ENCODE results near the gene NPC1. TPM values are rescaled to one million over a fixed set of nuclear protein-coding genes. Genes with fewer than 3 reads are reported as not detected.
A peak's percentile ranks its signal among the peaks of the same experiment; 100 is the strongest.

Gene NPC1
- polyA plus RNA-seq, 1 donor from 2014 or later: 10.7 TPM

- Mint-ChIP-seq H3K9me3 (no peaks in the 10 kb centered on the region), H3K36me3 (peaks cover 14% of the 10 kb centered on the region), H3K4me3 (no peak overlapping the region), H3K27me3 (no peaks in the 10 kb centered on the region), H3K27ac (no peak overlapping the region), H3K4me1 (no peaks in the 10 kb centered on the region)
These were observed 32.4 kb downstream of the NPC1 start for GRCh38 chr18:23553887-23554286.

GRCh38 chr18:23552505-23552904, 33.8 kb downstream of the NPC1 start:
- peaks cover 12% of the 10 kb centered on the region for H3K36me3 Mint-ChIP-seq
- H3K4me1 Mint-ChIP-seq: no peaks in the 10 kb centered on the region
- H3K4me3 Mint-ChIP-seq: no peak overlapping the region
- no peaks in the 10 kb centered on the region for H3K27me3 Mint-ChIP-seq
- H3K9me3 Mint-ChIP-seq: no peaks in the 10 kb centered on the region
- peak overlapping the region in 1 of 3 donors; percentile 31 for H3K27ac Mint-ChIP-seq

- H3K9me3 Mint-ChIP-seq: no peaks in the 10 kb centered on the region
- peak overlapping the region in 2 of 3 donors; percentile 31 to 53 for H3K27ac Mint-ChIP-seq
- peaks cover 14% of the 10 kb centered on the region for H3K36me3 Mint-ChIP-seq
- no peaks in the 10 kb centered on the region for H3K27me3 Mint-ChIP-seq
- H3K4me1 Mint-ChIP-seq: no peaks in the 10 kb centered on the region
- no peak overlapping the region for H3K4me3 Mint-ChIP-seq
These were observed 34.3 kb downstream of the NPC1 start for GRCh38 chr18:23551978-23552377.

- H3K27ac Mint-ChIP-seq: no peak overlapping the region
These were observed 35.4 kb downstream of the NPC1 start for GRCh38 chr18:23550898-23551297.

GRCh38 chr18:23548719-23549118, 37.6 kb downstream of the NPC1 start:
- H3K36me3 Mint-ChIP-seq: peaks cover 10% of the 10 kb centered on the region
- no peaks in the 10 kb centered on the region for H3K27me3 Mint-ChIP-seq
- no peaks in the 10 kb centered on the region for H3K9me3 Mint-ChIP-seq
- no peaks in the 10 kb centered on the region for H3K4me1 Mint-ChIP-seq
- no peak overlapping the region for H3K4me3 Mint-ChIP-seq
- no peak overlapping the region for H3K27ac Mint-ChIP-seq

More at GRCh38 chr18:23550898-23551297, 35.4 kb downstream of the NPC1 start:
- Mint-ChIP-seq H3K9me3 (no peaks in the 10 kb centered on the region), H3K4me1 (no peaks in the 10 kb centered on the region), H3K27me3 (no peaks in the 10 kb centered on the region), H3K36me3 (peaks cover 14% of the 10 kb centered on the region), H3K4me3 (no peak overlapping the region)

- H3K27me3 Mint-ChIP-seq: no peaks in the 10 kb centered on the region
- no peaks in the 10 kb centered on the region for H3K9me3 Mint-ChIP-seq
- H3K36me3 Mint-ChIP-seq: peaks cover 10% of the 10 kb centered on the region
- no peak overlapping the region for H3K4me3 Mint-ChIP-seq
- no peaks in the 10 kb centered on the region for H3K4me1 Mint-ChIP-seq
- H3K27ac Mint-ChIP-seq: no peak overlapping the region
These were observed 38.0 kb downstream of the NPC1 start for GRCh38 chr18:23548275-23548674.

- Mint-ChIP-seq H3K27me3 (no peaks in the 10 kb centered on the region), H3K4me1 (no peaks in the 10 kb centered on the region), H3K9me3 (no peaks in the 10 kb centered on the region), H3K36me3 (peaks cover 10% of the 10 kb centered on the region), H3K4me3 (no peak overlapping the region), H3K27ac (no peak overlapping the region)
These were observed 38.5 kb downstream of the NPC1 start for GRCh38 chr18:23547846-23548245.

- Mint-ChIP-seq H3K27ac (no peak overlapping the region), H3K27me3 (no peaks in the 10 kb centered on the region)
These were observed 39.0 kb downstream of the NPC1 start for GRCh38 chr18:23547306-23547705.

GRCh38 chr18:23545247-23545789, 41.0 kb downstream of the NPC1 start:
- peaks cover 5% of the 10 kb centered on the region for H3K36me3 Mint-ChIP-seq
- H3K27ac Mint-ChIP-seq: no peak overlapping the region
- H3K4me1 Mint-ChIP-seq: peaks cover 13 to 18% (median 13%) of the 10 kb centered on the region in 3 donors
- no peaks in the 10 kb centered on the region for H3K9me3 Mint-ChIP-seq
- H3K27me3 Mint-ChIP-seq: no peaks in the 10 kb centered on the region
- H3K4me3 Mint-ChIP-seq: no peak overlapping the region

More at GRCh38 chr18:23547306-23547705, 39.0 kb downstream of the NPC1 start:
- peaks cover 6% of the 10 kb centered on the region for H3K36me3 Mint-ChIP-seq
- no peaks in the 10 kb centered on the region for H3K9me3 Mint-ChIP-seq
- H3K4me3 Mint-ChIP-seq: no peak overlapping the region
- H3K4me1 Mint-ChIP-seq: peaks cover 0 to 5% (median 5%) of the 10 kb centered on the region in 3 donors

GRCh38 chr18:23542461-23542860, 43.8 kb downstream of the NPC1 start:
- Mint-ChIP-seq H3K27ac (no peak overlapping the region), H3K4me3 (peak overlapping the region in 1 of 4 donors; percentile 5), H3K4me1 (peaks cover 28 to 35% (median 28%) of the 10 kb centered on the region in 3 donors), H3K9me3 (no peaks in the 10 kb centered on the region), H3K36me3 (peaks cover 5% of the 10 kb centered on the region), H3K27me3 (no peaks in the 10 kb centered on the region)

GRCh38 chr18:23541349-23542093, 44.8 kb downstream of the NPC1 start:
- peak overlapping the region in 1 of 4 donors; percentile 21 for H3K4me3 Mint-ChIP-seq
- peak overlapping the region; percentile 3 to 14 (median 5) for H3K27ac Mint-ChIP-seq
- H3K27me3 Mint-ChIP-seq: no peaks in the 10 kb centered on the region
- H3K36me3 Mint-ChIP-seq: peaks cover 3% of the 10 kb centered on the region
- peaks cover 28 to 35% (median 28%) of the 10 kb centered on the region in 3 donors for H3K4me1 Mint-ChIP-seq
- no peaks in the 10 kb centered on the region for H3K9me3 Mint-ChIP-seq

- peak overlapping the region in 3 of 4 donors; percentile 2 to 25 (median 21) for H3K4me3 Mint-ChIP-seq
- H3K36me3 Mint-ChIP-seq: peaks cover 3% of the 10 kb centered on the region
- H3K27me3 Mint-ChIP-seq: no peaks in the 10 kb centered on the region
- no peaks in the 10 kb centered on the region for H3K9me3 Mint-ChIP-seq
- H3K27ac Mint-ChIP-seq: peak overlapping the region; percentile 3 to 14 (median 5)
- peaks cover 28 to 35% (median 28%) of the 10 kb centered on the region in 3 donors for H3K4me1 Mint-ChIP-seq
These were observed 45.4 kb downstream of the NPC1 start for GRCh38 chr18:23540867-23541266.

- Mint-ChIP-seq H3K36me3 (peaks cover 3% of the 10 kb centered on the region), H3K4me1 (peaks cover 28 to 35% (median 28%) of the 10 kb centered on the region in 3 donors), H3K9me3 (no peaks in the 10 kb centered on the region), H3K4me3 (peak overlapping the region in 3 of 4 donors; percentile 46 to 73 (median 63)), H3K27me3 (no peaks in the 10 kb centered on the region), H3K27ac (peak overlapping the region in 2 of 3 donors; percentile 14 to 77)
These were observed 46.3 kb downstream of the NPC1 start for GRCh38 chr18:23539911-23540525.

- Mint-ChIP-seq H3K9me3 (no peaks in the 10 kb centered on the region), H3K27me3 (no peaks in the 10 kb centered on the region), H3K4me1 (peaks cover 28 to 35% (median 28%) of the 10 kb centered on the region in 3 donors)
These were observed 47.0 kb downstream of the NPC1 start for GRCh38 chr18:23539296-23539695.

GRCh38 chr18:23538870-23539269, 47.4 kb downstream of the NPC1 start:
- peaks cover 28 to 35% (median 28%) of the 10 kb centered on the region in 3 donors for H3K4me1 Mint-ChIP-seq
- peak overlapping the region in 1 of 4 donors; percentile 73 for H3K4me3 Mint-ChIP-seq
- H3K27ac Mint-ChIP-seq: peak overlapping the region in 1 of 3 donors; percentile 37

More at GRCh38 chr18:23539296-23539695, 47.0 kb downstream of the NPC1 start:
- H3K4me3 Mint-ChIP-seq: peak overlapping the region in 1 of 4 donors; percentile 73
- H3K27ac Mint-ChIP-seq: peak overlapping the region in 1 of 3 donors; percentile 37
- H3K36me3 Mint-ChIP-seq: peaks cover 3% of the 10 kb centered on the region

More at GRCh38 chr18:23538870-23539269, 47.4 kb downstream of the NPC1 start:
- H3K9me3 Mint-ChIP-seq: no peaks in the 10 kb centered on the region
- H3K27me3 Mint-ChIP-seq: no peaks in the 10 kb centered on the region
- peaks cover 3% of the 10 kb centered on the region for H3K36me3 Mint-ChIP-seq

Measured in IgD-negative memory B cell (primary cell).